Immature natural killer cell (primary cell): ENCODE data around the gene HS6ST1. TPM values are rescaled to one million over a fixed set of nuclear protein-coding genes. Genes with fewer than 3 reads are reported as not detected.
A peak's percentile ranks its signal among the peaks of the same experiment; 100 is the strongest.

Experiments used
- DNase-seq, 3 donors: peaks; one replicate each; pipeline ENCODE4 v3.0.0; 2022; ENCODE audit warnings: mixed read lengths in 1 of 3
- H3K27ac Mint-ChIP-seq, 6 donors: one replicate each; pipeline ENCODE4 v1.8.0; 2020; ENCODE audit warnings: mixed read lengths in 6 of 6, mild to moderate bottlenecking in 5 of 6, inconsistent platforms in 4 of 6, moderate library complexity in 3 of 6
- H3K27me3 Mint-ChIP-seq, 3 donors: one replicate each; pipeline ENCODE4 v1.8.0; 2020 to 2021; ENCODE audit warnings: low read depth in 3 of 3, mild to moderate bottlenecking in 3 of 3, mixed read lengths in 3 of 3, moderate library complexity in 3 of 3, inconsistent platforms in 1 of 3
- H3K36me3 Mint-ChIP-seq, 3 donors: one replicate each; pipeline ENCODE4 v1.8.0; 2020; ENCODE audit warnings: mixed read lengths in 3 of 3, inconsistent platforms in 2 of 3, mild to moderate bottlenecking in 2 of 3
- H3K4me1 Mint-ChIP-seq, 2 donors: one replicate each; pipeline ENCODE4 v1.8.0; 2020; ENCODE audit warnings: inconsistent platforms in 2 of 2, mild to moderate bottlenecking in 2 of 2, mixed read lengths in 2 of 2, moderate library complexity in 1 of 2
- H3K4me3 Mint-ChIP-seq, 5 donors: one replicate each; pipeline ENCODE4 v1.8.0; 2020; ENCODE audit warnings: mild to moderate bottlenecking in 5 of 5, mixed read lengths in 5 of 5, inconsistent platforms in 3 of 5, moderate library complexity in 3 of 5
- H3K9me3 Mint-ChIP-seq, 6 donors: one replicate each; pipeline ENCODE4 v1.8.0; 2020; ENCODE audit warnings: mild to moderate bottlenecking in 6 of 6, mixed read lengths in 6 of 6, inconsistent platforms in 4 of 6, moderate library complexity in 3 of 6
- polyA plus RNA-seq, 3 donors: library from polyadenylated mRNA; unstranded; fragments of 300-500 nt; fragmentation: Illumina TruSeq; gene quantifications; one replicate each; pipeline ENCODE4 v1.2.3, GENCODE V29; 2021

The HS6ST1 gene
- polyA plus RNA-seq, 3 donors from 2014 or later: 5.1 to 6.6 (median 6.0) TPM

- Mint-ChIP-seq H3K27ac (no peak overlapping the region), H3K4me1 (no peaks in the 10 kb centered on the region), H3K9me3 (no peaks in the 10 kb centered on the region), H3K4me3 (no peak overlapping the region), H3K36me3 (no peaks in the 10 kb centered on the region), H3K27me3 (peaks cover 3 to 8% (median 4%) of the 10 kb centered on the region in 3 donors)
- no peak for DNase-seq
Observed at GRCh38 chr2:128344101-128344500, 25.4 kb upstream of the HS6ST1 start.

GRCh38 chr2:128343459-128343858 is 24.8 kb upstream of the HS6ST1 start:
- H3K4me3 Mint-ChIP-seq: no peak overlapping the region
- DNase-seq: no peak
- H3K36me3 Mint-ChIP-seq: no peaks in the 10 kb centered on the region
- no peak overlapping the region for H3K27ac Mint-ChIP-seq
- H3K9me3 Mint-ChIP-seq: peaks cover 0 to 1% (median 0%) of the 10 kb centered on the region in 6 donors
- H3K27me3 Mint-ChIP-seq: peaks cover 3 to 8% (median 6%) of the 10 kb centered on the region in 3 donors
- no peaks in the 10 kb centered on the region for H3K4me1 Mint-ChIP-seq

- peaks cover 0 to 4% (median 0%) of the 10 kb centered on the region in 6 donors for H3K9me3 Mint-ChIP-seq
- H3K27ac Mint-ChIP-seq: no peak overlapping the region
- peaks cover 3 to 6% (median 6%) of the 10 kb centered on the region in 3 donors for H3K27me3 Mint-ChIP-seq
- no peak for DNase-seq
- H3K4me1 Mint-ChIP-seq: no peaks in the 10 kb centered on the region
- no peaks in the 10 kb centered on the region for H3K36me3 Mint-ChIP-seq
- H3K4me3 Mint-ChIP-seq: no peak overlapping the region
Observed at GRCh38 chr2:128342550-128342949, 23.9 kb upstream of the HS6ST1 start.

GRCh38 chr2:128341621-128342020 is 23.0 kb upstream of the HS6ST1 start:
- no peaks in the 10 kb centered on the region for H3K36me3 Mint-ChIP-seq
- no peaks in the 10 kb centered on the region for H3K4me1 Mint-ChIP-seq
- H3K27ac Mint-ChIP-seq: no peak overlapping the region
- no peak overlapping the region for H3K4me3 Mint-ChIP-seq
- peaks cover 0 to 4% (median 0%) of the 10 kb centered on the region in 6 donors for H3K9me3 Mint-ChIP-seq
- H3K27me3 Mint-ChIP-seq: peaks cover 3 to 6% (median 4%) of the 10 kb centered on the region in 3 donors
- no peak for DNase-seq

- no peak overlapping the region for H3K4me3 Mint-ChIP-seq
- H3K9me3 Mint-ChIP-seq: peaks cover 4 to 28% (median 19%) of the 10 kb centered on the region in 6 donors
- H3K27ac Mint-ChIP-seq: no peak overlapping the region
- H3K4me1 Mint-ChIP-seq: no peaks in the 10 kb centered on the region
- peaks cover 0 to 11% (median 6%) of the 10 kb centered on the region in 3 donors for H3K36me3 Mint-ChIP-seq
- no peak for DNase-seq
- peaks cover 2 to 22% (median 4%) of the 10 kb centered on the region in 3 donors for H3K27me3 Mint-ChIP-seq
Observed at GRCh38 chr2:128332091-128332634, 13.5 kb upstream of the HS6ST1 start.

- Mint-ChIP-seq H3K36me3 (peaks cover 0 to 11% (median 6%) of the 10 kb centered on the region in 3 donors), H3K9me3 (peaks cover 4 to 28% (median 19%) of the 10 kb centered on the region in 6 donors), H3K4me1 (no peaks in the 10 kb centered on the region), H3K27me3 (peaks cover 2 to 22% (median 4%) of the 10 kb centered on the region in 3 donors), H3K4me3 (no peak overlapping the region), H3K27ac (no peak overlapping the region)
- DNase-seq: no peak
Observed at GRCh38 chr2:128330583-128330982, 11.9 kb upstream of the HS6ST1 start.

GRCh38 chr2:128329607-128330006 is 10.9 kb upstream of the HS6ST1 start:
- Mint-ChIP-seq H3K4me3 (no peak overlapping the region), H3K9me3 (peaks cover 4 to 28% (median 19%) of the 10 kb centered on the region in 6 donors), H3K4me1 (no peaks in the 10 kb centered on the region), H3K27ac (no peak overlapping the region), H3K27me3 (peaks cover 3 to 24% (median 4%) of the 10 kb centered on the region in 3 donors), H3K36me3 (peaks cover 0 to 11% (median 6%) of the 10 kb centered on the region in 3 donors)
- no peak for DNase-seq

- H3K36me3 Mint-ChIP-seq: peaks cover 0 to 10% (median 6%) of the 10 kb centered on the region in 3 donors
- peaks cover 3 to 12% (median 7%) of the 10 kb centered on the region in 3 donors for H3K27me3 Mint-ChIP-seq
- no peak overlapping the region for H3K4me3 Mint-ChIP-seq
- DNase-seq: no peak
- H3K27ac Mint-ChIP-seq: no peak overlapping the region
- peaks cover 3 to 12% (median 11%) of the 10 kb centered on the region in 6 donors for H3K9me3 Mint-ChIP-seq
- H3K4me1 Mint-ChIP-seq: peaks cover 0 to 5% of the 10 kb centered on the region in 2 donors
Observed at GRCh38 chr2:128327180-128327964, 8.7 kb upstream of the HS6ST1 start.

GRCh38 chr2:128326346-128326745 is 7.7 kb upstream of the HS6ST1 start:
- no peak overlapping the region for H3K4me3 Mint-ChIP-seq

GRCh38 chr2:128325611-128326181 is 7.0 kb upstream of the HS6ST1 start:
- no peak for DNase-seq
- Mint-ChIP-seq H3K4me1 (peaks cover 8 to 12% of the 10 kb centered on the region in 2 donors), H3K9me3 (no peaks in the 10 kb centered on the region), H3K27ac (no peak overlapping the region), H3K4me3 (no peak overlapping the region), H3K27me3 (peaks cover 2 to 5% (median 5%) of the 10 kb centered on the region in 3 donors), H3K36me3 (no peaks in the 10 kb centered on the region)

More at GRCh38 chr2:128326346-128326745, 7.7 kb upstream of the HS6ST1 start:
- Mint-ChIP-seq H3K4me1 (peaks cover 4 to 9% of the 10 kb centered on the region in 2 donors), H3K27me3 (peaks cover 3 to 5% (median 5%) of the 10 kb centered on the region in 3 donors), H3K27ac (no peak overlapping the region), H3K36me3 (peaks cover 0 to 2% (median under 1%) of the 10 kb centered on the region in 3 donors), H3K9me3 (peaks cover 0 to 2% (median under 1%) of the 10 kb centered on the region in 6 donors)
- DNase-seq: no peak

- no peak for DNase-seq
- H3K27me3 Mint-ChIP-seq: peaks cover 2 to 5% (median 5%) of the 10 kb centered on the region in 3 donors
- H3K4me1 Mint-ChIP-seq: peaks cover 8 to 17% of the 10 kb centered on the region in 2 donors
- H3K9me3 Mint-ChIP-seq: no peaks in the 10 kb centered on the region
- no peaks in the 10 kb centered on the region for H3K36me3 Mint-ChIP-seq
- no peak overlapping the region for H3K27ac Mint-ChIP-seq
- no peak overlapping the region for H3K4me3 Mint-ChIP-seq
Observed at GRCh38 chr2:128324897-128325410, 6.3 kb upstream of the HS6ST1 start.

GRCh38 chr2:128324008-128324896 is 5.6 kb upstream of the HS6ST1 start:
- Mint-ChIP-seq H3K27ac (peak overlapping the region in 1 of 6 donors; percentile 74), H3K4me1 (peaks cover 8 to 18% of the 10 kb centered on the region in 2 donors), H3K27me3 (peaks cover 2 to 8% (median 7%) of the 10 kb centered on the region in 3 donors), H3K9me3 (no peaks in the 10 kb centered on the region), H3K4me3 (peak overlapping the region; percentile 42 to 85 (median 78)), H3K36me3 (no peaks in the 10 kb centered on the region)
- no peak for DNase-seq

GRCh38 chr2:128323555-128323931 is 4.9 kb upstream of the HS6ST1 start:
- Mint-ChIP-seq H3K27me3 (peaks cover 2 to 9% (median 7%) of the 10 kb centered on the region in 3 donors), H3K4me3 (peak overlapping the region; percentile 75 to 85 (median 78)), H3K36me3 (no peaks in the 10 kb centered on the region), H3K4me1 (peaks cover 8 to 19% of the 10 kb centered on the region in 2 donors), H3K27ac (peak overlapping the region in 4 of 6 donors; percentile 59 to 85 (median 66)), H3K9me3 (no peaks in the 10 kb centered on the region)
- DNase-seq: no peak
